ENCODE results near the gene SLC17A1.

SLC17A1 gene

DNA sequence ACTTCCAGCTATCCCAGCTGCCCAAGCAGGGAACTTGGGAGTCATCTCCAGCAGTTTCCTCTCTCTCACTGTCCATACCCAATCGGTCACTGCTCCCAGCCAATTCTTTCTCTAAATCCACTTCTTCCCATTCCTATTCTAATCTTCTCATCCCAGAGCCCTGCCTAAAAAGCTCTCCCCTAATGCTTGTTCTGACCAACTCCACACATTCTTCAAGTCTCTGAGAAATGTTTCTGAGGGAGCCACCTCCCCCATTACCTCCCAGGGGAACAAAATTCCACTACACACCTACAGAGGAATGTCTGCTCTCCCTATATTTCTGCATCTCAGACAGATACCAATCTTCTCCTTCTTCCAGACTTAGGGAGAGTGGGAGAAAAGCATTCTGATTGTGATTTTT, 63.3 kb downstream of the SLC17A1 start:
- Histone ChIP-seq H3K9ac (ENCODE audit: low read length) (no peak overlapping the region), H3K9me3 (ENCODE audit: control insufficient read depth, low read length) (no peaks in the 10 kb centered on the region), H3K27ac (ENCODE audit: low read length, poor library complexity, severe bottlenecking) (no peak overlapping the region), H2AFZ (ENCODE audit: low read depth, low read length) (no peak overlapping the region), H3K4me2 (ENCODE audit: low read length, poor library complexity, severe bottlenecking) (no peak overlapping the region), H3K79me1 (replicated peaks; ENCODE audit: low read length, poor library complexity, severe bottlenecking) (no peaks in the 10 kb centered on the region), H2AK5ac (ENCODE audit: low read length, severe bottlenecking) (no peak overlapping the region), H2BK12ac (ENCODE audit: low read length in 2 of 2) (no peak overlapping the region), H4K8ac (ENCODE audit: low read length) (no peak overlapping the region), H2BK5ac (ENCODE audit: low read depth, low read length, poor library complexity, severe bottlenecking) (no peak overlapping the region), H3K4ac (ENCODE audit: low read depth in 1 of 2, low read length in 2 of 2) (no peak overlapping the region), H3K36me3 (ENCODE audit: control insufficient read depth in 1 of 2, insufficient read depth in 2 of 2, low read depth in 1 of 2, low read length in 2 of 2) (no peaks in the 10 kb centered on the region), H2BK15ac (ENCODE audit: low read depth, poor library complexity, severe bottlenecking) (no peak overlapping the region), H3K14ac (ENCODE audit: low read length in 2 of 2) (no peak overlapping the region), H3K27me3 (ENCODE audit: control insufficient read depth in 1 of 2, insufficient read depth in 1 of 2, low read length in 2 of 2) (peaks cover 0 to 6% of the 10 kb centered on the region in 2 experiments), H3K18ac (ENCODE audit: low read depth in 1 of 2, low read length in 2 of 2) (no peak overlapping the region), H3K4me3 (ENCODE audit: insufficient read depth in 1 of 2, low read depth in 1 of 2, low read length in 2 of 2) (no peak overlapping the region), H3K23ac (ENCODE audit: low read length in 2 of 2) (no peak overlapping the region), H3K4me1 (ENCODE audit: control insufficient read depth, insufficient read depth, low read depth, low read length) (no peaks in the 10 kb centered on the region), H2BK120ac (ENCODE audit: low read depth, low read length) (no peak overlapping the region), H4K91ac (ENCODE audit: low read length) (no peak overlapping the region)
- WGBS: 82% methylated on average over 1 of the region's 1 CpG
- no peak for DNase-seq

GRCh38 chr6:25764611-25765010, 67.2 kb downstream of the SLC17A1 start:
- Histone ChIP-seq H3K9ac (ENCODE audit: low read length) (no peak overlapping the region), H2BK15ac (ENCODE audit: low read depth, poor library complexity, severe bottlenecking) (no peak overlapping the region), H3K18ac (ENCODE audit: low read depth in 1 of 2, low read length in 2 of 2) (no peak overlapping the region), H3K27ac (ENCODE audit: low read length, poor library complexity, severe bottlenecking) (no peak overlapping the region), H3K79me1 (replicated peaks; ENCODE audit: low read length, poor library complexity, severe bottlenecking) (no peaks in the 10 kb centered on the region), H3K4me2 (ENCODE audit: low read length, poor library complexity, severe bottlenecking) (no peak overlapping the region), H2BK120ac (ENCODE audit: low read depth, low read length) (no peak overlapping the region), H3K27me3 (ENCODE audit: control insufficient read depth in 1 of 2, insufficient read depth in 1 of 2, low read length in 2 of 2) (peaks cover 0 to 6% of the 10 kb centered on the region in 2 experiments), H3K9me3 (ENCODE audit: control insufficient read depth, low read length) (no peaks in the 10 kb centered on the region), H2BK5ac (ENCODE audit: low read depth, low read length, poor library complexity, severe bottlenecking) (no peak overlapping the region), H3K14ac (ENCODE audit: low read length in 2 of 2) (no peak overlapping the region), H2AK5ac (ENCODE audit: low read length, severe bottlenecking) (no peak overlapping the region), H2AFZ (ENCODE audit: low read depth, low read length) (no peak overlapping the region), H2BK12ac (ENCODE audit: low read length in 2 of 2) (no peak overlapping the region), H3K4ac (ENCODE audit: low read depth in 1 of 2, low read length in 2 of 2) (no peak overlapping the region), H4K91ac (ENCODE audit: low read length) (no peak overlapping the region), H3K36me3 (ENCODE audit: control insufficient read depth in 1 of 2, insufficient read depth in 2 of 2, low read depth in 1 of 2, low read length in 2 of 2) (no peaks in the 10 kb centered on the region), H4K8ac (ENCODE audit: low read length) (no peak overlapping the region), H3K4me3 (ENCODE audit: insufficient read depth in 1 of 2, low read depth in 1 of 2, low read length in 2 of 2) (no peak overlapping the region), H3K23ac (ENCODE audit: low read length in 2 of 2) (no peak overlapping the region), H3K4me1 (ENCODE audit: control insufficient read depth, insufficient read depth, low read depth, low read length) (no peaks in the 10 kb centered on the region)
- DNase-seq: no peak
- WGBS: 100% methylated on average over 2 of the region's 2 CpGs

DNA sequence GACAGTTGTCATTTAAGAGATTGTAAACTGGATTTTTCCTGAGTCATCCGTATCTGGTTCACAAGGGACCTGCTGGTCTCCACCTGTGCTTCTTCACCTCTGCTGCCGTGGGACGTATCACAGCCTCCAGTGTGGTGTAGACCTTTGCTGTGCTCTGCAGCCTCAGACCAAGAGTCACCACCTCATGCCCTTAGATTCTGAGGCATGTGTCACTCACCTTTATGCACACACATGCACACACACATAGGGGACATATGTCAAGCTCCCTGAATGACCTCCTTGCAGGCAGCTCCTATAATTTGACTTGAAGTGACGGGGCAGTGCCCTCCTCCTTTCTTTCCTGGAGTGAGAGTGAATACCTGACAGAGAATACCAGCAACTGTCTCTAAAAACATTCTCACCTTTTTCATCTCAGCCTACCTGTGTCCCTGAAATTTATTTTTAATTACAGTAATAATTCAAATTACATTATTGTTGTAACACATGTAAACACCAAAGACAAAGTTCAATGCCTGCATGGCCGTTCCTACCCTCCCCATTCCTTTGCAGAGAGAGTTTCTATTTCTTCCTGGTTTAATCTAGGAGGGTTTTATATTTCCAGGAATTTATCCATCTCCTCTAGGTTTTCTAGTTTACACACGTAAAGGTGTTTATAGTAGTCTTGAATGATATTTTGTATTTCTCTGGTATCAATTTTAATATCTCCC, 73.8 kb downstream of the SLC17A1 start:
- no peak overlapping the region for H3K23ac ChIP-seq (ENCODE audit: low read length in 2 of 2)
- H4K91ac ChIP-seq (ENCODE audit: low read length): no peak overlapping the region
- no peak overlapping the region for H3K4ac ChIP-seq (ENCODE audit: low read depth in 1 of 2, low read length in 2 of 2)
- no peak overlapping the region for H4K8ac ChIP-seq (ENCODE audit: low read length)
- no peak overlapping the region for H3K18ac ChIP-seq (ENCODE audit: low read depth in 1 of 2, low read length in 2 of 2)
- no peak overlapping the region for H2AFZ ChIP-seq (ENCODE audit: low read depth, low read length)
- no peak overlapping the region for H2BK5ac ChIP-seq (ENCODE audit: low read depth, low read length, poor library complexity, severe bottlenecking)
- H3K27me3 ChIP-seq (ENCODE audit: control insufficient read depth in 1 of 2, insufficient read depth in 1 of 2, low read length in 2 of 2): peaks cover 0 to 31% of the 10 kb centered on the region in 2 experiments
- H2BK12ac ChIP-seq (ENCODE audit: low read length in 2 of 2): no peak overlapping the region
- no peak overlapping the region for H3K27ac ChIP-seq (ENCODE audit: low read length, poor library complexity, severe bottlenecking)
- peaks cover 1% of the 10 kb centered on the region for H3K4me1 ChIP-seq (ENCODE audit: control insufficient read depth, insufficient read depth, low read depth, low read length)
- no peak overlapping the region for H3K4me3 ChIP-seq (ENCODE audit: insufficient read depth in 1 of 2, low read depth in 1 of 2, low read length in 2 of 2)
- no peak overlapping the region for H3K4me2 ChIP-seq (ENCODE audit: low read length, poor library complexity, severe bottlenecking)
- DNase-seq: no peak
- H3K9me3 ChIP-seq (ENCODE audit: control insufficient read depth, low read length): no peaks in the 10 kb centered on the region
- no peak overlapping the region for H2AK5ac ChIP-seq (ENCODE audit: low read length, severe bottlenecking)
- no peaks in the 10 kb centered on the region for H3K79me1 ChIP-seq (replicated peaks; ENCODE audit: low read length, poor library complexity, severe bottlenecking)
- no peak overlapping the region for H2BK15ac ChIP-seq (ENCODE audit: low read depth, poor library complexity, severe bottlenecking)
- H2BK120ac ChIP-seq (ENCODE audit: low read depth, low read length): no peak overlapping the region
- H3K36me3 ChIP-seq (ENCODE audit: control insufficient read depth in 1 of 2, insufficient read depth in 2 of 2, low read depth in 1 of 2, low read length in 2 of 2): no peaks in the 10 kb centered on the region
- no peak overlapping the region for H3K14ac ChIP-seq (ENCODE audit: low read length in 2 of 2)
- 70% methylated on average over 4 of the region's 6 CpGs for WGBS
- no peak overlapping the region for H3K9ac ChIP-seq (ENCODE audit: low read length)

DNA sequence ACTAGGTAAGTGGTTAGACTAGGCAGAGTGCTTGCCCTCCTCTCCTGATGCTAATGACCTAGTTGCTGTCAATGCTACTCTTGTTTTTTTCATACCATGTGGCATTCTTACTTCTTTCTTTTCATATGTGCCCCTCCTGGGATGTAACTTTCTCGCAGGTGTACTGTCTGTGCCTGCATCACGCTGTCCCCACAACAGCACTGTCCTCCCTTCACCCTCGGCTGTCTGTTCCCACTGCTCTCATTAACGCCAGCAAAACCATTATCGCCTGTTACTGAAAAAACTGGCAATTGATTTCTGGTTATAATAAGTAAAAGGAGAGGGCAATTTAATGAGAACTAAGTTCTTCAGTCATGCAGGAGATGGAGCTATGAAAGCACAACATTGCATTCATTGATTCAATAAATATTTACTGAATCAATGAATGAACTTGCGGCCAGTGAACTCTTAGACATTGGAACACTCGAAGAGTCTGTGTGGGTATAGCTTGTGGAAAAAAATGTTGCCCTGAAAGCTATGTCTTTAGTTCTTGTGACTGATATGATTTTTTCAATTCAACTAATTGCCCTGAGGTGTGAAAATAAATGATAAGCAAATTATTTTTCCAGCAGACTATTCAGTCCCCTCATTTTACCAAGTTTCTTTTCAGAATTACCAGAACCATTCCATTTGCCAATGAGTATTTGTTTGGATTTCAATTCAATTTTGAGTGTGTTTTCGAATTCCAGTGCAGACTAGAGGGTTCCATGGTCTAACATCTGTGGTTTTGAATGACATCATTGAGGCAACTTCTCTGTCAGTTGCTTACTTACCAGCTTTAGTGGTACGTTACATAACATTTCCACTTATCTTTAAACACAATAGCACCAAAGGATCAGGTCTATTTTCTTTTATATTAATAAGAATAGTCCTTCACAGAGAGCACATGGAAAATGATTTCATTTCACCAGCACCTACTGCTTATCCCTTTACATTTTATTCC, 75.2 kb downstream of the SLC17A1 start:
- Histone ChIP-seq H3K9ac (ENCODE audit: low read length) (no peak overlapping the region), H3K4me2 (ENCODE audit: low read length, poor library complexity, severe bottlenecking) (no peak overlapping the region), H2BK15ac (ENCODE audit: low read depth, poor library complexity, severe bottlenecking) (no peak overlapping the region), H3K4me1 (ENCODE audit: control insufficient read depth, insufficient read depth, low read depth, low read length) (peaks cover 1% of the 10 kb centered on the region), H4K8ac (ENCODE audit: low read length) (no peak overlapping the region), H2BK12ac (ENCODE audit: low read length in 2 of 2) (no peak overlapping the region), H3K9me3 (ENCODE audit: control insufficient read depth, low read length) (no peaks in the 10 kb centered on the region), H3K4ac (ENCODE audit: low read depth in 1 of 2, low read length in 2 of 2) (no peak overlapping the region), H3K14ac (ENCODE audit: low read length in 2 of 2) (no peak overlapping the region), H2BK120ac (ENCODE audit: low read depth, low read length) (no peak overlapping the region), H3K79me1 (replicated peaks; ENCODE audit: low read length, poor library complexity, severe bottlenecking) (no peaks in the 10 kb centered on the region), H3K18ac (ENCODE audit: low read depth in 1 of 2, low read length in 2 of 2) (no peak overlapping the region), H3K36me3 (ENCODE audit: control insufficient read depth in 1 of 2, insufficient read depth in 2 of 2, low read depth in 1 of 2, low read length in 2 of 2) (no peaks in the 10 kb centered on the region), H3K4me3 (ENCODE audit: insufficient read depth in 1 of 2, low read depth in 1 of 2, low read length in 2 of 2) (no peak overlapping the region), H3K27ac (ENCODE audit: low read length, poor library complexity, severe bottlenecking) (no peak overlapping the region), H2AK5ac (ENCODE audit: low read length, severe bottlenecking) (peak overlapping the region; percentile 86), H2BK5ac (ENCODE audit: low read depth, low read length, poor library complexity, severe bottlenecking) (no peak overlapping the region), H3K23ac (ENCODE audit: low read length in 2 of 2) (no peak overlapping the region), H3K27me3 (ENCODE audit: control insufficient read depth in 1 of 2, insufficient read depth in 1 of 2, low read length in 2 of 2) (peaks cover 0 to 31% of the 10 kb centered on the region in 2 experiments), H4K91ac (ENCODE audit: low read length) (no peak overlapping the region), H2AFZ (ENCODE audit: low read depth, low read length) (no peak overlapping the region)
- DNase-seq: no peak
- WGBS: 70% methylated on average over 7 of the region's 9 CpGs

Measured in mesenchymal stem cell (in vitro differentiated cells and primary cell).